Measurements from ENCODE around the gene CLSTN2. TPM values are rescaled to one million over a fixed set of nuclear protein-coding genes. Genes with fewer than 3 reads are reported as not detected.

CLSTN2 gene
- total RNA-seq, 1 donor from 2014 or later, result 80.9 TPM

GRCh38 chr3:140441006-140441405 is 506.0 kb downstream of the CLSTN2 start:
- H3K27me3 Mint-ChIP-seq (ENCODE audit: low read depth, unreplicated experiment), result peaks cover 6% of the 10 kb centered on the region
- Histone ChIP-seq H3K27me3 (ENCODE audit: insufficient read depth, low read length) (no peaks in the 10 kb centered on the region), H3K36me3 (ENCODE audit: insufficient read depth, low read length) (no peaks in the 10 kb centered on the region), H3K9ac (ENCODE audit: low read length) (no peak overlapping the region), H3K4me1 (ENCODE audit: insufficient read depth, low read length) (no peaks in the 10 kb centered on the region), H3K4me2 (ENCODE audit: low read length) (peak overlapping the region; percentile 6), H4K20me1 (ENCODE audit: insufficient read depth, low read length) (no peaks in the 10 kb centered on the region), H3K4me3 (ENCODE audit: insufficient read depth, low read depth, low read length) (no peak overlapping the region), H2AFZ (ENCODE audit: low read depth, low read length) (no peak overlapping the region), H3K9me3 (ENCODE audit: insufficient read depth, low read depth, low read length) (no peaks in the 10 kb centered on the region), H3K27ac (ENCODE audit: low read depth, low read length) (peak overlapping the region; percentile 40), H3K79me2 (ENCODE audit: insufficient read depth, low read length) (no peaks in the 10 kb centered on the region)
- peaks cover 11% of the 10 kb centered on the region for H3K36me3 Mint-ChIP-seq (ENCODE audit: low read depth, unreplicated experiment)
- H3K4me3 Mint-ChIP-seq (ENCODE audit: unreplicated experiment), result no peak overlapping the region
- FAIRE-seq (no peak), DNase-seq (ENCODE audit: low read depth) (peak; percentile 78)
- TF ChIP-seq CTCF (IDR thresholded peaks at IDR 0.05; ENCODE audit: insufficient read depth, low read depth, low read length) (no peak), EZH2 (IDR thresholded peaks at IDR 0.05; ENCODE audit: insufficient read depth, low read length) (no peak)
- peaks cover 16% of the 10 kb centered on the region for H3K4me1 Mint-ChIP-seq (ENCODE audit: low read depth, unreplicated experiment)
- H3K27ac Mint-ChIP-seq (ENCODE audit: unreplicated experiment), result peak overlapping the region; percentile 85
- no peaks in the 10 kb centered on the region for H3K9me3 Mint-ChIP-seq (ENCODE audit: unreplicated experiment)

DNA sequence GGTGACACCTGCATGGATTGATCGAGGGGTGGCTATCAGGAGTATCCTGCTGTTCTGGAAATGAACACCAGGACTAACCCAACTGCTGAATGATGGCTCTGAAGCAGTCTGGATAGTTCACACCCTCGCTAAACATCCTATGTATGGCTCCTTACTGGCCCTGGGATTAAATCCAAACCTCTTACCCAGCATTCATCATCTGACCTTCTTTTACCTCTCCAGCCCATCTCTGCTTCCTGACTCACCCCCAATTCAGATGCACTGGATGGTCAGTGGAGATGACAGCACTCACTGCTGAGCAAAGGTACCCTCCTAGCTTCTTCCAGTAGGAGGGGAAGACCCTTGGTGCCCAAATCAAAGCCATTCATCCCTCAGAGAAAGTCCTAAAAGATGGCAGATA is 507.6 kb downstream of the CLSTN2 start:
- Histone ChIP-seq H3K9ac (ENCODE audit: low read length) (no peak overlapping the region), H2AFZ (ENCODE audit: low read depth, low read length) (no peak overlapping the region), H3K27ac (ENCODE audit: low read depth, low read length) (no peak overlapping the region), H3K4me3 (ENCODE audit: insufficient read depth, low read depth, low read length) (no peak overlapping the region), H3K4me1 (ENCODE audit: insufficient read depth, low read length) (no peaks in the 10 kb centered on the region), H3K36me3 (ENCODE audit: insufficient read depth, low read length) (no peaks in the 10 kb centered on the region), H3K79me2 (ENCODE audit: insufficient read depth, low read length) (no peaks in the 10 kb centered on the region), H3K4me2 (ENCODE audit: low read length) (no peak overlapping the region), H3K9me3 (ENCODE audit: insufficient read depth, low read depth, low read length) (no peaks in the 10 kb centered on the region), H4K20me1 (ENCODE audit: insufficient read depth, low read length) (no peaks in the 10 kb centered on the region), H3K27me3 (ENCODE audit: insufficient read depth, low read length) (no peaks in the 10 kb centered on the region)
- peaks cover 5% of the 10 kb centered on the region for H3K36me3 Mint-ChIP-seq (ENCODE audit: low read depth, unreplicated experiment)
- no peak overlapping the region for H3K27ac Mint-ChIP-seq (ENCODE audit: unreplicated experiment)
- H3K27me3 Mint-ChIP-seq (ENCODE audit: low read depth, unreplicated experiment), result peaks cover 4% of the 10 kb centered on the region
- no peak for TF ChIP-seq CTCF (IDR thresholded peaks at IDR 0.05; ENCODE audit: insufficient read depth, low read depth, low read length)
- no peak for TF ChIP-seq EZH2 (IDR thresholded peaks at IDR 0.05; ENCODE audit: insufficient read depth, low read length)
- H3K9me3 Mint-ChIP-seq (ENCODE audit: unreplicated experiment), result no peaks in the 10 kb centered on the region
- peaks cover 16% of the 10 kb centered on the region for H3K4me1 Mint-ChIP-seq (ENCODE audit: low read depth, unreplicated experiment)
- no peak overlapping the region for H3K4me3 Mint-ChIP-seq (ENCODE audit: unreplicated experiment)
- DNase-seq (ENCODE audit: low read depth), result no peak
- no peak for FAIRE-seq

DNA sequence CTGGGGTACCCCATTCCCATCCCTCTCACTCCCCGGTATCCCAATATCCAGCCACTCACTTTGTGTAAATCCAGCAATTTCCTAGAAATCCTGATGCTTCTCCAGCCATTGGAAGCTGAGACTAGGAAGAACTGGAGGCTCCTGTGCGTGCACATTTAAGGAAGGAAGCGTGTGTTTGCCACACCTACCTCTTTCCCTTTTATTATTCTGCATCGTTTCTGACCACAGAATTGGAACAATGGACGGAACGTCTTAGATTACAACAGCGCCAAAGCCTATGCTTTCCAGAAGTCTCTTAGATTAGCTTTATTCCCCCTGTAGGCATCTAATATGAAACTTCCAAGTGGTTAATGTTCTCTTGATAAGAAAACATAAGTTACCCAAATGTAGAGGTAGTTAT is 508.1 kb downstream of the CLSTN2 start:
- H3K36me3 ChIP-seq (ENCODE audit: insufficient read depth, low read length), result no peaks in the 10 kb centered on the region
- peaks cover 4% of the 10 kb centered on the region for H3K27me3 Mint-ChIP-seq (ENCODE audit: low read depth, unreplicated experiment)
- no peak for FAIRE-seq
- H2AFZ ChIP-seq (ENCODE audit: low read depth, low read length), result no peak overlapping the region
- no peaks in the 10 kb centered on the region for H3K27me3 ChIP-seq (ENCODE audit: insufficient read depth, low read length)
- DNase-seq (ENCODE audit: low read depth), result no peak
- H4K20me1 ChIP-seq (ENCODE audit: insufficient read depth, low read length), result no peaks in the 10 kb centered on the region
- H3K79me2 ChIP-seq (ENCODE audit: insufficient read depth, low read length), result no peaks in the 10 kb centered on the region
- no peak overlapping the region for H3K4me2 ChIP-seq (ENCODE audit: low read length)
- H3K4me3 ChIP-seq (ENCODE audit: insufficient read depth, low read depth, low read length), result no peak overlapping the region
- no peaks in the 10 kb centered on the region for H3K9me3 ChIP-seq (ENCODE audit: insufficient read depth, low read depth, low read length)
- no peak overlapping the region for H3K27ac Mint-ChIP-seq (ENCODE audit: unreplicated experiment)
- H3K9ac ChIP-seq (ENCODE audit: low read length), result no peak overlapping the region
- no peaks in the 10 kb centered on the region for H3K9me3 Mint-ChIP-seq (ENCODE audit: unreplicated experiment)
- TF ChIP-seq EZH2 (IDR thresholded peaks at IDR 0.05; ENCODE audit: insufficient read depth, low read length) (no peak), CTCF (IDR thresholded peaks at IDR 0.05; ENCODE audit: insufficient read depth, low read depth, low read length) (no peak)
- H3K27ac ChIP-seq (ENCODE audit: low read depth, low read length), result no peak overlapping the region
- peaks cover 16% of the 10 kb centered on the region for H3K4me1 Mint-ChIP-seq (ENCODE audit: low read depth, unreplicated experiment)
- no peak overlapping the region for H3K4me3 Mint-ChIP-seq (ENCODE audit: unreplicated experiment)
- H3K4me1 ChIP-seq (ENCODE audit: insufficient read depth, low read length), result no peaks in the 10 kb centered on the region
- peaks cover 5% of the 10 kb centered on the region for H3K36me3 Mint-ChIP-seq (ENCODE audit: low read depth, unreplicated experiment)
